Measurements from ENCODE around the gene EXOC6. TPM values are rescaled to one million over a fixed set of nuclear protein-coding genes. Genes with fewer than 3 reads are reported as not detected.
A peak's percentile ranks its signal among the peaks of the same experiment; 100 is the strongest.

The EXOC6 gene
- total RNA-seq, 1 experiment from 2014 or later: 19.2 TPM

DNA sequence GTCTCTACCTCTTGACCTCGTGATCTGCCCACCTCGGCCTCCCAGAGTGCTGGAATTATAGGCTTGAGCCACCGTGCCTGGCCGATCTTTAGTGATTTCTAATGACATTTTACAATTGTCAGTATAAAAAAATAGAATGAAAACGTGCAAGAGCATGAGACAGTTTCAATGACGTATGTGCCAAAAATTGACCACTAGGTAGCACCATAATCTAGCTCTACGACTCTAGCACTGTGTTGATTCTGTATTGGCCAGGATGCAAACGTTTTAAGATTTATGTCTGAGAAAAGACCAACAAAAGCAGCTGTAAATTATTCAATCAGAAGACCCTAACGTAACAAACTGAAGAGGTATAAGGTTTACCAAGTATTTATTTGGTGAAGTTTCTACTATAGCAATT lies 25.4 kb upstream of the EXOC6 start:
- Mint-ChIP-seq H3K4me3 (ENCODE audit: low read depth, unreplicated experiment) (peak overlapping the region; percentile 7), H3K27ac (ENCODE audit: unreplicated experiment) (peak overlapping the region; percentile 98), H3K36me3 (ENCODE audit: insufficient read depth, unreplicated experiment) (peaks cover 13% of the 10 kb centered on the region), H3K27me3 (ENCODE audit: unreplicated experiment) (no peaks in the 10 kb centered on the region), H3K4me1 (ENCODE audit: low read depth, unreplicated experiment) (peaks cover 45% of the 10 kb centered on the region), H3K9me3 (ENCODE audit: low read depth, unreplicated experiment) (peaks cover 4% of the 10 kb centered on the region)
- TF ChIP-seq, protein P1, sequence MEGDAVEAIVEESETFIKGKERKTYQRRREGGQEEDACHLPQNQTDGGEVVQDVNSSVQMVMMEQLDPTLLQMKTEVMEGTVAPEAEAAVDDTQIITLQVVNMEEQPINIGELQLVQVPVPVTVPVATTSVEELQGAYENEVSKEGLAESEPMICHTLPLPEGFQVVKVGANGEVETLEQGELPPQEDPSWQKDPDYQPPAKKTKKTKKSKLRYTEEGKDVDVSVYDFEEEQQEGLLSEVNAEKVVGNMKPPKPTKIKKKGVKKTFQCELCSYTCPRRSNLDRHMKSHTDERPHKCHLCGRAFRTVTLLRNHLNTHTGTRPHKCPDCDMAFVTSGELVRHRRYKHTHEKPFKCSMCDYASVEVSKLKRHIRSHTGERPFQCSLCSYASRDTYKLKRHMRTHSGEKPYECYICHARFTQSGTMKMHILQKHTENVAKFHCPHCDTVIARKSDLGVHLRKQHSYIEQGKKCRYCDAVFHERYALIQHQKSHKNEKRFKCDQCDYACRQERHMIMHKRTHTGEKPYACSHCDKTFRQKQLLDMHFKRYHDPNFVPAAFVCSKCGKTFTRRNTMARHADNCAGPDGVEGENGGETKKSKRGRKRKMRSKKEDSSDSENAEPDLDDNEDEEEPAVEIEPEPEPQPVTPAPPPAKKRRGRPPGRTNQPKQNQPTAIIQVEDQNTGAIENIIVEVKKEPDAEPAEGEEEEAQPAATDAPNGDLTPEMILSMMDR (IDR thresholded peaks at IDR 0.05; ENCODE audit: unreplicated experiment): no peak
- CTCF ChIA-PET: interaction anchor here (0.7 to 1.7 kb wide), 6 partner anchors 11 to 260 kb away, joined by 3 to 4 read pairs (median 3); partner anchors contain the start of gene EXOC6
- no TSS peak for BruUV-seq (replicated peaks)
- intact Hi-C loops (cut with micrococcal nuclease; ENCODE audit: unreplicated experiment): loop anchor here (2.0 kb wide), 1 partner anchor 128 kb away; no protein-coding TSS in a partner anchor
- DNase-seq: no peak

DNA sequence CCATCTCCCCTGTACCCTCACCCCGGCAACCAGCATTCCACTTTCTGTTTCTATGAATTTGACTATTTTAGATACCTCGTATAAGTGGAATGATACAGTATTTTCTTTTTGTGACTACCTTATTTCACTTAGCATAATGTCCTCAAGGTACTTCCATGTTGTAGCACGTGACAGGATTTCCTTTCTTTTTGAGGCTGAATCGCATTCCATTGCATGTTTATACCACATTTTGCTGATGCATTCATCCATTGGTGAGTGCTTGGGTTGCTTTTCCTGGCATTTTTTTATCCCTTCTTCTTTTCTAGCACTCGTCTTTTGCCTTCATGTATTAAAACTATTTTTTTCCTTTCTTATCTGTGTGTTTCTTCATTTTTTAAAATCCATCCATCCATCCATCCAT lies 22.3 kb upstream of the EXOC6 start:
- intact Hi-C loops (cut with micrococcal nuclease; ENCODE audit: unreplicated experiment): no loop called here
- DNase-seq: no peak
- H3K27ac Mint-ChIP-seq (ENCODE audit: unreplicated experiment): no peak overlapping the region
- H3K9me3 Mint-ChIP-seq (ENCODE audit: low read depth, unreplicated experiment): peaks cover 4% of the 10 kb centered on the region
- H3K4me3 Mint-ChIP-seq (ENCODE audit: low read depth, unreplicated experiment): no peak overlapping the region
- BruUV-seq (replicated peaks): no TSS peak
- TF ChIP-seq, protein P1 (IDR thresholded peaks at IDR 0.05; ENCODE audit: unreplicated experiment): no peak
- peaks cover 13% of the 10 kb centered on the region for H3K36me3 Mint-ChIP-seq (ENCODE audit: insufficient read depth, unreplicated experiment)
- no peaks in the 10 kb centered on the region for H3K27me3 Mint-ChIP-seq (ENCODE audit: unreplicated experiment)
- CTCF ChIA-PET: no interaction called here
- peaks cover 41% of the 10 kb centered on the region for H3K4me1 Mint-ChIP-seq (ENCODE audit: low read depth, unreplicated experiment)

DNA sequence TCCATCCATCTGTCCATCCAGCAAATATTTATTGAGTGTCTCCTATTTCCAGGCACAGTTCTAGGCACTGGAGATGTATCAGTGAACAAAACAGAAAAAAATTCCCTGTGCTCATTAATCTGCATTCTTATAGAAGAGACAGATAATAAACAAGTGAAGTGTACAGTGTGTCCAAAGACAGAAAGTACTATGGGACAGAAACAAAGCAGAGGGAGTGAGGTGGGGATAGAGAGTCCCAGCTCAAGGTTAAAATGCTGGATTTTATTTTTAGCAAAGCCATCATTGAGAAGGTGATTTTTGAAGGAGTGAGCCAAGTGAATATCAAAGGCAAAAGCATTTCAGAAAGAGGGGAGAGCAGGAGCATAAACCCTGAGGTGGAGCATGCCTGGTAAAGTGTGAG lies 21.8 kb upstream of the EXOC6 start:
- intact Hi-C loops (cut with micrococcal nuclease; ENCODE audit: unreplicated experiment): no loop called here
- Mint-ChIP-seq H3K9me3 (ENCODE audit: low read depth, unreplicated experiment) (peaks cover 4% of the 10 kb centered on the region), H3K27me3 (ENCODE audit: unreplicated experiment) (no peaks in the 10 kb centered on the region), H3K4me3 (ENCODE audit: low read depth, unreplicated experiment) (no peak overlapping the region), H3K36me3 (ENCODE audit: insufficient read depth, unreplicated experiment) (peaks cover 13% of the 10 kb centered on the region), H3K4me1 (ENCODE audit: low read depth, unreplicated experiment) (peaks cover 41% of the 10 kb centered on the region), H3K27ac (ENCODE audit: unreplicated experiment) (no peak overlapping the region)
- CTCF ChIA-PET: no interaction called here
- TF ChIP-seq, protein P1 (IDR thresholded peaks at IDR 0.05; ENCODE audit: unreplicated experiment): no peak
- BruUV-seq (replicated peaks): no TSS peak
- no peak for DNase-seq

DNA sequence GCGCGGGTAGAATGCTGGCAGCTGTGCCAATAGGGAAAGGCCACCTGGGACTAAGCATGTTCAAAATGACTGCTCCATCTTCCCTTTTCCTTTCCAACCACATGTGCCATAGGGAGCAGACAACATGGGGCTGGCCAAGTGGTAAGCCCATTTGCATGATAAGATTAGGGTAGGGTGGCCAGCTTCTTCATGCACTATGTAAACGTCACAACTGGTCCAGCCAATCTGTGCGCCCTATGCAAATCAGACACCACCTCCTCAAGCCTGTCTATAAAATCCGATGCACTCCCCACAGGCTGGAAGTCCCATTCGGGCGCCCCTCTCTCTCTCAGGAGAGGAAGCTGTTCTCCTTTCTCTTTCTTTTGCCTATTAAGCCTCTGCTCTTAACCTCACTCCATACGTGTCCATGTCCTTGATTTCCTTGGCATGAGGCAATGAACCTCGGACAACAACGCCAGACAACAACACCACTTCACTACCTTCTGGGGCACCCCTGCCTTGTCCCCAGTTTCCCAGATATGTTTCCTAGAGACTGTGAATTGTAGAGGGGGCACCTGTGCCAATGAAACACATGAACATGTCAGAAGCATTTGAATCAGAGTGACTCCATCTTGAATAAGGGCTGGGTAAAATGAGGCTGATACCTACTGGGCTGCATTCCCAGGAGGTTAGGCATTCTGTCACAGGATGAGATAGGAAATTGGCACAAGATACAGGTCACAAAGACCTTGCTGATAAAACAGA lies 19.1 kb upstream of the EXOC6 start:
- H3K9me3 Mint-ChIP-seq (ENCODE audit: low read depth, unreplicated experiment): peaks cover 2% of the 10 kb centered on the region
- H3K36me3 Mint-ChIP-seq (ENCODE audit: insufficient read depth, unreplicated experiment): no peaks in the 10 kb centered on the region
- intact Hi-C loops (cut with micrococcal nuclease; ENCODE audit: unreplicated experiment): no loop called here
- BruUV-seq (replicated peaks): no TSS peak
- CTCF ChIA-PET: no interaction called here
- no peak for DNase-seq
- peaks cover 29% of the 10 kb centered on the region for H3K4me1 Mint-ChIP-seq (ENCODE audit: low read depth, unreplicated experiment)
- H3K4me3 Mint-ChIP-seq (ENCODE audit: low read depth, unreplicated experiment): no peak overlapping the region
- H3K27ac Mint-ChIP-seq (ENCODE audit: unreplicated experiment): no peak overlapping the region
- no peaks in the 10 kb centered on the region for H3K27me3 Mint-ChIP-seq (ENCODE audit: unreplicated experiment)
- TF ChIP-seq, protein P1 (IDR thresholded peaks at IDR 0.05; ENCODE audit: unreplicated experiment): no peak

Data from Calu3 (cell line).